Nucleus accumbens (tissue), 56 donors: Measurements from ENCODE around the gene TMEM94.
"Not testable (repeated sequence)": the region's sequence is repeated elsewhere in the genome, so short reads cannot be mapped to it uniquely, and the experiment has no call there.

Source experiments
- DNase-seq, 56 donors: peaks; one replicate each; lab custom pipeline; 2025; lab: John Stamatoyannopoulos, UW

Gene TMEM94

DNA sequence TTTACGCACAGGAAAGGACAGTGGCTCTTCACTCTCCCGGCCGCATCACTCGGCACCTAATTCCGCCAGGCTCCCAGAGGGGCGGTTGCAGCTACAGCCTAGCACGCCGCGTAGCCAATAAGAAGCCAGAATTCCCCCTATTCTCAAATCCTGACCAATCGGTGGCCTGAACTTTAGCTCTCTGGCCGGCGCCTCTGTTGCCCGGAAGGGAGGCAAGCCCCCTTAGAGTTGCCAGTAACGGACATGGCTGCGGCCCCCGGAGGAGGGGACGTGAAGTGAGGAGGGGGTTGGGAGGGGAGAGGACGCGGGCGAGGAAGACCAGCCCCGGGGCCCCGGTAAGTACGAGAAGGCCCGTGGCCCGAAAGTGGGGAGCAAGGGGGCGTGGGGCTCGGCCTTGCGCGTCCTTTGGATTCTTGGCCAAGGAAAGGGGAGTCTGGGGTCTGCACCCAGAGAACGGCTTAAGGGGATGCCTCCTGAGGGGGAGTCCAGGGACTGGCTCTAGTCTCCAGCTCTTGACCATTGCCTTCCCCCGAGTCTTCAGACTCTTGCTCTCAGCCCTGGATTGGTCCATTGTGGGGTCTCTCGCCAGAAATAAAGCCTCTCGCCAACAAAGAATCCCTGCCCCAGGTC, at the start of gene TMEM94:
Gene TMEM94 (plus strand): TSS at position 219 of the 630 bp plus-strand sequence. CDS start 15,271 bp downstream, outside the sequence.
- peak; percentile 60 to 99 (median 95) for DNase-seq

DNA sequence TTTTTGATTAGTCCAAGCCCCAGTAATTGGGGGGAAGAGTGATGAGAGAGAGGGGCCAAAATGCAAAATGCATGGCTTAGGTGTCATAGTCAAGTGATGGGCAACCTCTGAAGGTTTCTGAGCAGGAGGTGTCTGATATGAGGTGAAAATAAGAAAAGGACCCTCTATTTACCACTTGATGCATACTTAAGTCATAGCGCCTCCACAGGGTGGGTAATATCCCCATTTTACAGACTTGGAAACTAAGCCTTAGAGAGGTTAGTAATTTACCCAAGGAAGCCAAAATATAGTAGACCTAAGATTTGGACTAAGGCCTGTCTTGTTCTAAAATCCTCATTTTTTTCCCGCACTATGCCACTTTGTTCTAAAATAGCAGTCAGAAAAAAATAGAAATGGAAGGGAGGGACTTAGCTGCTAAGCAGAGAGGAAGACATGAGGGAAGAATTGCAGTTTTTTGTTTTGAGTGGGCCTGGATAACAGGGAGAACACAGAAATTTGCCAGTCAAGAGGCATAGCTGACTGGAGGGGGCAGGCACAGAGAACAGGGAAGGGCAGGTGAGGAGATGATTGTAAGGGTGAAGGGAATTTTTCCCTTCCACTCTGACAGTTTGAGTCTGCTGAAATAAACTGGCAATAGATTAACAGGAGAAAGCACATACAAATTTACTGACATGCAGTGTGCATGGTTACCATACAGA, 48.6 kb upstream of the TMEM94 start:
- peak in 15 of 56 donors; percentile 2 to 60 (median 29) for DNase-seq

- no peak for DNase-seq
These were observed 46.3 kb upstream of the TMEM94 start for GRCh38 chr17:75410141-75410540.

DNA sequence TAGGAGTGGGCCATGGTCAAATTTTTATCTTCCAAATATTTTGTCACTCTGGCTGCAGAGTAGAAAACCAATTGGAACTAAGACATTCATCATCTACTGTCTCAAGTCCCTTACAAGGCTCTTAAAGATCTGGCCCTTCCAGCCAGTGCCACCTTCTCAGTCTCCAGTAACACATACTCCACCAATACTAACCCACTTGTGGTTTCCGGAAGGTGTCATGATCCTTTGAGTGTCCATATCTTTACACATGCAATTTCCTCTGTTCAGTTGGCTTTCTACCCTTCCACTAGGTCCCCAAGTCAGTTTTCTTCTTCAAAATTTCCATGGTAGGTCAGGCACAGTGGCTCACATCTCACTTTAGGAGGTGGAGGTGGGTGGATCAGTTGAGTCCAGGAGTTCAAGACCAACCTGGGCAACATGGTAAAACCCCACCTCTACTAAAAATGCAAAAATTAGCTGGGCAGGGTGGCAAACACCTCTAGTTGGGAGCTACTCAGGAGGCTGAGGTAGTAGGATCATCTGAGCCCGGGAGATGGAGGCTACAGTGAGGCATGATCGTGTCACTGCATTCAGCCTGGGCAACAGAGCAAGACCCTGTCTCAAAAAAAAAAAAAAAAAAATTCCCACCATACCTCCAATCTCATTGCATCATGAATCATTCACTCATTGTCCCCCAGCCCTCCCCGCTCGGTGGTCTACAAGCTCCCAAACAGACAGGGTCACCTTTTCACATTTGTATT, 44.9 kb upstream of the TMEM94 start:
- DNase-seq = no peak

DNA sequence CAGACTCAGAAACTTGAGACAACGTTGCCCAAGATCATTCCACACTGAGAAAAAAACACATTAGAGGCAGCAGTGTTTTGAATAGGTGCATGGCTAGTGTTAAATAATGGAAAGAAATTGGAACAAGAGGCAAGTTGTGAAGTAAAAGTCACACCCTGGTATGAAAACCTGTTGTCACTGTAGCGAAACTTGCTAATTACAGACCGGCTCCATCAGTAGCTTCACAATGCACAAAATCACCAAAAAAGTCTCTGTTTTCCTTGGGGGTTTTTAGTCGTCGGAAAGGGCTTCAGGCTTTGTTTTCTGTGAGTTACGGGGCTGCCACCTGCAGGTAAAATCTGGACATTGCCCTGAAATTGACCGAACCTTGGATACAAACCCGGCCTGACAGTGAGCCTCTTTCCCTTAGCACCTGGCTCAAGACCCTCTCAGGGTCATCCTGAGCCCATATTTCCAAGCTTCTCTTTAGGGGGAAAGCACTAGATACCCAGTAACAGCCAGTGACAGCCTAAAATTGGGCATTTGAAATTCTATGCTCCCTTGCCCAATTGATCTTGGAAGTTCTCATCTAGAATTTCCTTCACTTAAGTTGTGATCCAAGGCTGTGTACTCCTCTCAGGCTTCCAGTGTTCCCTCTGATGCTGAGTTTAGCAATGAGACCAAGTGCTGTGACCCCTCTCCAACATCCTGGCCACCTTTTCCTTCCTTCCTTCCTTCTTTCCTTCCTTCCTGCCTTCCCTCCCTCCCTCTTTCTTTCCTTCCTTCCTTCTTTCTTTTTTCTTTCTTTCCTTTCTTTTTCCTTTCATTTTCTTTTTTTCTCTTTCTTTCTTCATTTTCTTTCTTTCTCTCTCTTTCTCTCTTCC, 43.7 kb upstream of the TMEM94 start:
- DNase-seq = peak in 42 of 56 donors; percentile 2 to 69 (median 16)

DNA sequence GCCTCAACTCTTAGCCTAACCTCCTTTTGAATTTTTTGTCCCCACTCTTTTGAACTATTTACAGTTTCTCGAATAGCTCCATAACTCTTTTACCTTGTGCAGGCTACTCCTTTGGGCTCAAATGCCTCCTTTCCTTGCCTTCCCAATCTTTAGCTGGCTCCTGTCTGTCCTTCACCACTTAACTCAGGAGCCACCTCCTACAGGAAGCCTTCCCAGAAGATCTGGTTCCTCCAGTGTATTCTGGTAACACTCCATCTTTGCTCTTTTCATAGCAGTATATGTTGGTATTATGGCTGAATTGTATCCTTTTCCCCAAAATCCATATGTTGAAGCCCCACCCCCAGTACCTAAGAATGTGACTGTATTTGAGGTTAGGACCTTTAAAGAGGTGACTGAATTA, 41.9 kb upstream of the TMEM94 start:
- DNase-seq = no peak

DNA sequence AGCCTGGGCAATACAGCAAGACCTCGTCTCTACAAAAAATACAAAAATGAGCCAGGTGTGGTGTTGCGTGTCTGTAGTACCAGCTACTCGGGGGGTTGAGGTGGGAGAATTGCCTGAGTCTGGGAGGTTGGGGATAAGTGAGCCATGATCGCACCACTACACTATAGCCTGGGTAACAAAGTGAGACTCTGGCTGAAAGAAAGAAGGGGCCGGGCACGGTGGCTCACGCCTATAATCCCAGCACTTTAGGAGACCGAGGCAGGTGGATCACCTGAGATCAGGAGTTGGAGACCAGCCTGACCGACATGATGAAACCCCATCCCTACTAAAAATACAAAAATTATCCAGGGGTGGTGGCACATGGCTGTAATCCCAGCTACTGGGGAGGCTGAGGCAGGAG, 40.4 kb upstream of the TMEM94 start:
- DNase-seq = no peak

- no peak for DNase-seq
These were observed 39.3 kb upstream of the TMEM94 start for GRCh38 chr17:75417054-75417580.

DNA sequence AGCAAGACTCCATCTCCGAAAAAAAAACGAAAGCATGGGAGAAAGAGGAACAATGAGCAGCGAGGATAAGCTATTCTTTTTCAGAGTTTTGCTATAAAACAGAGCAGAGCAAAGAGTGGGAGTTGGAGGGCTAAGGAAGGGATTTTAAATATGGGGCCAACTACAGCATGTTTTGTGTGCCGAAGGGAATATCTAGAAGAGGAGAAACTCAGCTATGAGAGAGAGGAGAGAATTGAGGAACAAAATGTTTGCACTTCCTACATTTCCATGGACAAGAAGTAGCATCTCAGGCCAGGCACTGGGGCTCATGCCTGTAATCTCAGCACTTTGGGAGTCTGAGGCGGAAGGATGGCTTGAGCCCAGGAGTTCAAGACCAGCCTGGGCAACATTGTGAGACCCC, 37.9 kb upstream of the TMEM94 start:
- DNase-seq = no peak

- DNase-seq = peak in 19 of 56 donors; percentile 2 to 65 (median 12)
These were observed 27.6 kb upstream of the TMEM94 start for GRCh38 chr17:75428543-75429469.

DNA sequence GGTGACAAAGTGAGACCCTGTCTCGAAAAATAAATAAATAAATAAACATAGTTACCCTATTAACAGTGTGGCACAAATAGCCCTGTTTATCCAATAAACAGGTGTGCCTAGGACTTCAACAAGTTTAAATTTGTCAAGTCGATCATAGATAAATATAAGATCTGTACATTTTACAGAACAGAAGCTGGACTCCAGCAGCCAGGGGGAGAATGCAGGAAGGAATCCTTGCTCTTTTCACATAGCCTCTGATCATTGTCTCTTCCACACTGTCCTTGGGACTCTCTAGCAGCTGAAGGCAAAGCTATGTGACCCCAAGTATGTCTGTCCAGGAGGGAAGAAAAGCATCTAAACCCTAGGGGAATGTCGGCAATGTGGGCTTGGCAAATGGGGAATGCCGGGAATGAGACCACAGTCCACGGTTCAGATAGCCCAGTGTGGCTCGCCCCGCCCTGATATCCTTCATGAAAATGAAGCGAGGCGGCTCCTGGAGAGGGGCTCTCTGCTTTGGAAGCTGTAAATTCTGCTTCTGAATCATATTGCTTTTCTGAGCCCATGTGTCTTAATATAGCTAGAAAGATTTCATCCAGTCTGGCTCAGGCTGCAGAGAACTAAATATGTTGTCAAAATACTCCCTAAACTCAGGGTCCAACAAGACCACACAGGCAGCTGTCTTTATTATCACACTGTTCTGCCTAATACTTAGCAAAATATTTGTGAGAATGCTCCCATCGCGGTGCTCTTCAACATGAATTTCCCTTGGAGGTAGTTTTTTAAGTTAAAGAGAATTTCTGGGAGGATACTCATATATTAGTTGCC, 26.1 kb upstream of the TMEM94 start:
- DNase-seq = no peak

DNA sequence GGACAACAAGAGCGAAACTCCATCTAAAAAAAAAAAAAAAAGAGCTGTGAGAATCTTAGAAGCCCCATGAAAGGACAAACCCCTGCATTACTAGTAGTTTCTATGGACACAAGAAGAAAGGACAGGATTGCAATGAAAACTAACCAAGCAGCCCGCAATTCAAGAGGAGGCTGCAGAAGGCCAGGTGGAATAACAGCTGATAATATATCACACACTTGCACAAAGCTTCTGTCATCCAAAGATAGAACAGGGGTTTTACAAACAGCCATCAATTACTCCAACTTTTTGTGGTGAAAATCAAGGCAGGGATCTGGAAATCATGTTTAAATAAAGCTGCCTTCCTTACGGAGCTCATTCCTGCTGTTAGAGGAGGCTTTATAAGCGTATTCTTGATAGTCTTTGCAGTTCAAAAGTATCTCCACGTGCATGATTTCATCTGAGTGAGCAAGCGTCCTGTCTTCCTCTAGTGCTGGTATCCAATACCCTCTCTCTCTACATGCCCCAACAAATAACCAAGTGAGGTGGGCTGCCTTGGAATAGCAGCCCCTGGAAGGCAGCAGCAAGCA, 23.1 kb upstream of the TMEM94 start:
- no peak for DNase-seq

GRCh38 chr17:75434433-75434832, 22.0 kb upstream of the TMEM94 start:
- not testable (repeated sequence) for DNase-seq

GRCh38 chr17:75437404-75437803, 19.0 kb upstream of the TMEM94 start:
- DNase-seq = not testable (repeated sequence)

DNA sequence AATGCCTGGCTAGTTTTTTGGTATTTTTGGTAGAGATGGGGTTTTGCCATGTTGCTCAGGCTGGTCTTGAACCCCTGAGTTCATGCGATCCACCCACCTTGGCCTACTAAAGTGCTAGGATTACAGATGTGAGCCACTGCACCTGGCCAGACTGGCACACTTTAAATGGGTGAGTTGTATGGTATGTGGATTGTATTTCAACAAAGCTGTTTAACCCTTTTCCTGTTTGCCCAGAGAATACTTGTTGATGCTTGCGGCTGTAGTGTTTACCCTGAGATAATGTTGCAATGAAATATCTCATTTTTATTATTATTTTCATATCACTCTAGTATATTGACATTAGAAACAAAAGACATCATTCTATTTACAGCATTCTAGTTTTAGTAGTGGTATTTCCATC, 17.1 kb upstream of the TMEM94 start:
- DNase-seq = no peak

GRCh38 chr17:75440738-75441448, 15.5 kb upstream of the TMEM94 start:
- DNase-seq = no peak
